GM23248 (cell line): Measurements from ENCODE around the gene RNF149.

Experiments used
- EZH2 ChIP-seq: fragments of 200-600 bp; sonication (generic); IDR thresholded peaks from 2 replicates; pipeline ENCODE4 v1.6.1; 2018; ENCODE audit warnings: antibody characterized with exemption, mild to moderate bottlenecking; ENCODE audit not compliant: insufficient read depth, poor library complexity, severe bottlenecking
- EZH2phosphoT487 ChIP-seq: fragments of 200-600 bp; sonication (generic); IDR thresholded peaks from 2 replicates; pipeline ENCODE4 v1.6.1; 2018; ENCODE audit warnings: antibody characterized with exemption, moderate library complexity, mild to moderate bottlenecking, low read depth; ENCODE audit not compliant: insufficient read depth

DNA sequence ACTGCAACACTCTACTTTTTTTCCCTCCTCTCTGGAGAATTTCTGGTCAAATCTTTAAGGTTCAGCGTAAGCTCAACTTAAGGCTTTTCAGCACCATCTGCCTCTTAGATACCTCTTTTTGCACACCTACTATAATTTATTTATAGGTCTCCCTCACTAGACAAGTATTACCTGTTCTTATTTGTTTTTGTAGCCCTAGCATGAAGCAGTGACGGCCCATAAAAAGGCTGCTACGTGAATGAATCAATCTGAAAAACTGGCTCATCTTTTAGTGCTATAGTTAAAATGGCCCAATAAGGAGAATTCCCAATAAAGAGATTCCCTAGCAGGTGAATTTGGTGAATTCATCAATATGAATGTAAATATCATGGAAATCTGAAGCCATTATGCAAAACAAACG, 6.5 kb downstream of the RNF149 start:
- TF ChIP-seq EZH2phosphoT487 (no peak), EZH2 (no peak)
